NT2/D1 (cell line): ENCODE data around the gene CFAP20DC.

Experiments
- YY1 ChIP-seq: IDR thresholded peaks from 2 replicates; pipeline ENCODE4 v1.6.1; 2011; ENCODE audit not compliant: insufficient read length, insufficient read depth
- ZNF274 ChIP-seq: IDR thresholded peaks from 2 replicates; pipeline ENCODE4 v1.6.1; 2011; ENCODE audit warnings: mild to moderate bottlenecking, low read depth, low read length

- TF ChIP-seq ZNF274 (no peak), YY1 (no peak)
These were observed 14.5 kb upstream of the CFAP20DC start for GRCh38 chr3:59064276-59064675.
